HepG2 (cell line): ENCODE data around the gene BCAT1. TPM values are rescaled to one million over a fixed set of nuclear protein-coding genes. Genes with fewer than 3 reads are reported as not detected.
A peak's percentile ranks its signal among the peaks of the same experiment; 100 is the strongest.

Source experiments
- BRD4 ChIP-seq: sonication (generic); formaldehyde crosslinking; IDR thresholded peaks from 2 replicates; pipeline ENCODE4 v1.4.0; 2020; ENCODE audit warnings: missing genetic modification reagents
- BRF2 ChIP-seq: sonication (generic); formaldehyde crosslinking; IDR thresholded peaks from 2 replicates; pipeline ENCODE4 v1.8.1; 2022; ENCODE audit warnings: mild to moderate bottlenecking, missing genetic modification reagents
- KLF16 ChIP-seq, 2 experiments: sonication (generic) in 1 of 2; formaldehyde crosslinking in 1 of 2; IDR thresholded peaks; 2 replicates each; pipeline versions ENCODE4 v1.6.1 to v1.8.0; 2016 to 2023; ENCODE audit warnings: missing genetic modification reagents in 2 of 2, missing compliant biosample characterization in 1 of 2
- KLF9 ChIP-seq: IDR thresholded peaks from 2 replicates; pipeline ENCODE4 v1.6.1; 2016; ENCODE audit warnings: low read depth
- MAFK ChIP-seq, 2 experiments: IDR thresholded peaks in 1 of 2; conservative IDR thresholded peaks in 1 of 2; 2 replicates each; pipeline ENCODE4 v1.6.1; 2011; ENCODE audit warnings: improper control_type of control experiment in 2 of 2, low read length in 2 of 2
- NBN ChIP-seq: fragments of 450-650 bp; conservative IDR thresholded peaks from 2 replicates; pipeline ENCODE4 v1.6.1; 2017
- NONO ChIP-seq, 2 experiments: fragments of 450-650 bp in 1 of 2; sonication (generic) in 1 of 2; formaldehyde crosslinking in 1 of 2; IDR thresholded peaks in 1 of 2; conservative IDR thresholded peaks in 1 of 2; 2 replicates each; pipeline versions ENCODE4 v1.6.1 to v1.8.0; 2017 to 2022; ENCODE audit warnings: mild to moderate bottlenecking in 1 of 2, missing genetic modification reagents in 1 of 2, moderate library complexity in 1 of 2
- ONECUT2 ChIP-seq: sonication (generic); formaldehyde crosslinking; IDR thresholded peaks from 2 replicates; pipeline ENCODE4 v1.4.0; 2020; ENCODE audit warnings: missing genetic modification reagents
- PAX8 ChIP-seq: sonication (generic); formaldehyde crosslinking; IDR thresholded peaks from 2 replicates; pipeline ENCODE4 v1.8.0; 2022; ENCODE audit warnings: mild to moderate bottlenecking, missing genetic modification reagents, borderline replicate concordance
- SPEN ChIP-seq: sonication (generic); formaldehyde crosslinking; IDR thresholded peaks from 2 replicates; pipeline ENCODE4 v1.5.1; 2020; ENCODE audit warnings: low read depth, mild to moderate bottlenecking, missing genetic modification reagents
- ZBTB40 ChIP-seq, 2 experiments: fragments of 450-650 bp in 1 of 2; sonication (generic) in 1 of 2; formaldehyde crosslinking in 1 of 2; IDR thresholded peaks; 2 replicates each; pipeline versions ENCODE4 v1.6.1 to v1.8.0; 2016 to 2022; ENCODE audit warnings: antibody characterized with exemption in 1 of 2, mild to moderate bottlenecking in 1 of 2, missing genetic modification reagents in 1 of 2
- ZNF12 ChIP-seq: sonication (generic); formaldehyde crosslinking; IDR thresholded peaks from 2 replicates; pipeline ENCODE4 v1.5.0; 2020; ENCODE audit warnings: missing genetic modification reagents
- ZSCAN12 ChIP-seq: sonication (generic); formaldehyde crosslinking; IDR thresholded peaks from 2 replicates; pipeline ENCODE4 v1.9.0; 2021; ENCODE audit warnings: mild to moderate bottlenecking, missing genetic modification reagents
- ZXDC ChIP-seq: sonication (generic); formaldehyde crosslinking; IDR thresholded peaks from 2 replicates; pipeline ENCODE4 v1.5.0; 2020; ENCODE audit warnings: mild to moderate bottlenecking, missing genetic modification reagents
- polyA plus RNA-seq, 8 experiments: library from polyadenylated mRNA; depleted of rRNA in 3 of 8; stranded (reverse) in 7 of 8; unstranded in 1 of 8; fragments of >200 nt; fragmentation: Illumina TruSeq in 4 of 8; extraction: Trizol in 4 of 8; gene quantifications; 2 replicates each; pipeline versions ENCODE4 v1.2.1 to v1.2.3, GENCODE V29; 2011 to 2016; ENCODE audit warnings: low read depth in 4 of 8, missing spikeins in 1 of 8, mixed read lengths in 1 of 8; ENCODE audit not compliant: insufficient read depth in 1 of 8
- total RNA-seq, 5 experiments: library from RNA; depleted of rRNA; stranded (reverse); fragments of >200 nt; fragmentation: Illumina TruSeq; extraction: Trizol; gene quantifications; 2 replicates each; pipeline ENCODE4 v1.2.3, GENCODE V29; 2016; ENCODE audit warnings: low read depth in 1 of 5

BCAT1 gene
- total and polyA plus RNA-seq, 2 of the 13 experiments (the other 11 are each of a cell fraction or from before 2014, with no cell fraction given) = 8.0 to 75.5 TPM

- no peak for TF ChIP-seq ZBTB40 (IDR thresholded peaks at IDR 0.05)
- peak; percentile 63; the same call in 1 of the 2 replicates for TF ChIP-seq ZBTB40 (CRISPR knock-in tag; IDR thresholded peaks at IDR 0.05)
- TF ChIP-seq KLF16 (CRISPR knock-in tag; IDR thresholded peaks at IDR 0.05) = peak in 1 of 2 experiments; percentile 92; a peak in 1 of 4 replicates
- TF ChIP-seq ONECUT2 (CRISPR knock-in tag) = no peak
- TF ChIP-seq ZSCAN12 (CRISPR knock-in tag) = no peak
- peak; percentile 30; the same call in 1 of the 2 replicates for TF ChIP-seq SPEN (CRISPR knock-in tag)
- TF ChIP-seq MAFK (conservative IDR thresholded peaks at IDR 0.05 in 1 of 2, IDR thresholded peaks at IDR 0.05 in 1 of 2; ENCODE audit: low read length in 2 of 2) = no peak
- peak; percentile 52; the same call in 1 of the 2 replicates for TF ChIP-seq PAX8
- no peak for TF ChIP-seq ZXDC (CRISPR knock-in tag)
- TF ChIP-seq NONO (IDR thresholded peaks at IDR 0.05) = no peak
- no peak; the same call in 1 of the 2 replicates for TF ChIP-seq NONO (CRISPR knock-in tag; conservative IDR thresholded peaks at IDR 0.05)
- 0 out of 2 replicates have a peak, but pooled peaks have one; percentile 37 for TF ChIP-seq BRF2 (CRISPR knock-in tag)
- TF ChIP-seq NBN = no peak
- TF ChIP-seq BRD4 (CRISPR knock-in tag) = peak; percentile 80; the same call in 1 of the 2 replicates
- no peak; the same call in 1 of the 2 replicates for TF ChIP-seq KLF9 (CRISPR knock-in tag)
- peak; percentile 50; the same call in 1 of the 2 replicates for TF ChIP-seq ZNF12
Measured at GRCh38 chr12:24948757-24949722, at the start of gene BCAT1 (continued).
